Activated CD4-positive, alpha-beta T cell treated with anti-CD3 and anti-CD28 coated beads, Interleukin-2, amount 10 ng/mL, durations not matched to agents 7 days and 5 days (primary cell): ENCODE data around the gene ARID5B. TPM values are rescaled to one million over a fixed set of nuclear protein-coding genes. Genes with fewer than 3 reads are reported as not detected.

Source experiments
- CTCF ChIA-PET: fragments of 350-600 bp; sonication (Branson Sonifier 250); formaldehyde crosslinking; loops from one replicate; lab custom pipeline; 2021; ENCODE audit warnings: antibody characterized with exemption; lab: Charles Lee
- POLR2A ChIA-PET: fragments of 350-600 bp; sonication (Branson Sonifier 250); formaldehyde crosslinking; loops from one replicate; lab custom pipeline; 2021; ENCODE audit warnings: antibody characterized with exemption; lab: Charles Lee
- DNase-seq: peaks from one replicate; pipeline ENCODE4 v3.0.0-alpha.2; 2020
- H3K27ac Mint-ChIP-seq: one replicate; pipeline ENCODE4 v1.8.0; 2021; ENCODE audit warnings: mild to moderate bottlenecking, moderate library complexity, mixed read lengths
- H3K27me3 Mint-ChIP-seq: one replicate; pipeline ENCODE4 v1.8.0; 2021; ENCODE audit warnings: mixed read lengths
- H3K36me3 Mint-ChIP-seq: one replicate; pipeline ENCODE4 v1.8.0; 2021; ENCODE audit warnings: low read depth, mixed read lengths
- H3K4me1 Mint-ChIP-seq: one replicate; pipeline ENCODE4 v1.8.0; 2021; ENCODE audit warnings: mixed read lengths
- H3K4me3 Mint-ChIP-seq: one replicate; pipeline ENCODE4 v1.8.0; 2021; ENCODE audit warnings: mild to moderate bottlenecking, moderate library complexity, mixed read lengths
- H3K9me3 Mint-ChIP-seq: one replicate; pipeline ENCODE4 v1.8.0; 2021; ENCODE audit warnings: mixed read lengths
- total RNA-seq, 2 experiments: library from RNA; stranded (reverse); gene quantifications; one replicate each; pipeline ENCODE4 v1.2.3, GENCODE V29; 2021

ARID5B gene
- total RNA-seq, 2 experiments from 2014 or later = 41.2 to 42.9 TPM

DNA sequence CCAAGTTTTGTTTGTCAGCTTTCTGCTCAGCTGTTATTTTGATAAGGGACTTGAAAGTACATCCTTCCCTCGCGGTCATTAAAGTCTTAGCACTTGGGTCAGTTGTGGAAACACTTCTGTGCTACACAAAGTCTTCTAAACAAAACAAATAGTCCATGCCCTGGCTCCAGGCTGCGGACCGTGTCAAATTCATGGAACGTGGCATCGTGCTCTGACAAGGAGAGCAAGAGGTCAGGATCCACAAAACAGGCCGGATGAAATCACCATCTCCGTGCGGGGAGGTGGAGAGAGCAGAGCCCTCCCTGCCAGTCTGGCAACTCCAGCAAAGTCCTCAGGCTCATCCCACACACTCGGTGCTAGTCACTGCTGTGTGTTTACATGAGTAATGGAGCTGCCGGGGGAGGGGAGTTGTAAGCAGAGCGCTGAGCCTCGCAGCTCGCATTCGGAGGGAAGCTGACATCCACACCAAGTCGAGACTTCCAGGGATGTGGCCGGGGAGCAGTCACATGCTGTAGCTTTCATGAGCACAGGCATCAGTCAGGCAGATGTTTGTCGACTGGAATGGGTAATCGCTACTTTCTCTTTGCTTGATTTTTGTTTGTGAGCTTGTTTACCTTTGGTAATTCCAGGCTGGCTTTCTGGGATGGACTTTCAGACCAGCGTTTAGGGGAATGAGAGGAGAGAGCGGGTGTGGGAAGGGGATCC lies 147.6 kb downstream of the ARID5B start:
- H3K27me3 Mint-ChIP-seq = no peaks in the 10 kb centered on the region
- DNase-seq = peak; percentile 53
- peak overlapping the region; percentile 86 for H3K4me3 Mint-ChIP-seq
- peaks cover 6% of the 10 kb centered on the region for H3K9me3 Mint-ChIP-seq
- H3K4me1 Mint-ChIP-seq = peaks cover 97% of the 10 kb centered on the region
- H3K36me3 Mint-ChIP-seq = peaks cover 52% of the 10 kb centered on the region
- ChIA-PET CTCF (interaction anchor here (0.9 to 3.5 kb wide), 20 partner anchors 10 to 216 kb away, joined by 3 to 38 read pairs (median 3); no protein-coding TSS in a partner anchor), POLR2A (interaction anchor here (0.5 to 2.9 kb wide), 5 partner anchors 30 to 147 kb away, joined by 3 to 26 read pairs (median 6); partner anchors contain the start of gene ARID5B)
- peak overlapping the region; percentile 98 for H3K27ac Mint-ChIP-seq

DNA sequence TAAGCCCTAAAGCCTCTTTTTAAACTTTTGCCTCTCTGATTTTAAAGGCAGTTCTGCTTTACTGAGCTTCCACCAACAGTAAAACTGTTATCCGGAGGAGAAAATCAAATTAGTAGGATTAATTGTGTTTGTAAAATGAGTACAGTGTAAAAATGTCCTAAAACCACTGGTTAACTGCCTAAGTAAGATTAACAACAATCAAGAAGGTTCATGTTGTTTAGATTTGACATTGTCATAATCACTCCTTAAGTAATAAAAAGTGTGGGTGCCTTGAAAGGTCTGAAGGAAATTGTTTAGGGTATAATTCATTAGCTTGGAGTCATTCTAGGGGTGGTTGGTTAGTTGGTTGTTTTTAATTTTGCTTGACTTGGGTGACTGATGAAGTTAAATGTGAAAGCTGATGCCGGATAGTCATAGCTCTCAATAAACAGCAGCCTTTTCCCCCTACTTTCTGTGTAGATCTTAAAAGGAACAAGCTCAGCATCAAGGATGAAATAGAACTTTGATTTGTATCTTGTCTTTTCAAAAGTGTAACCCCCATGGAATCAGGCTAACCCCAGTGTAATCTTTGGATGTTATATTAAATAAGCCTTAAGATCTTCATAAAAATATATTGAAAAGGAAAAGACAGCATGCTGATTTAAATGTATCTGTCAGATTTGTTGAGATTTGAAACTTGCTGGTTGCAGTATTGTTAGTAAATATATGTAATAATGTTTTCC lies 148.3 kb downstream of the ARID5B start:
- ChIA-PET CTCF (interaction anchor here (0.9 to 3.5 kb wide), 21 partner anchors 10 to 220 kb away, joined by 3 to 38 read pairs (median 3); no protein-coding TSS in a partner anchor), POLR2A (interaction anchor here (0.5 to 2.9 kb wide), 8 partner anchors 11 to 148 kb away, joined by 3 to 26 read pairs (median 5); partner anchors contain the start of gene ARID5B)
- Mint-ChIP-seq H3K4me1 (peaks cover 97% of the 10 kb centered on the region), H3K4me3 (peak overlapping the region; percentile 86), H3K27me3 (no peaks in the 10 kb centered on the region), H3K9me3 (peaks cover 6% of the 10 kb centered on the region), H3K36me3 (peaks cover 54% of the 10 kb centered on the region), H3K27ac (peak overlapping the region; percentile 98)
- DNase-seq = no peak

DNA sequence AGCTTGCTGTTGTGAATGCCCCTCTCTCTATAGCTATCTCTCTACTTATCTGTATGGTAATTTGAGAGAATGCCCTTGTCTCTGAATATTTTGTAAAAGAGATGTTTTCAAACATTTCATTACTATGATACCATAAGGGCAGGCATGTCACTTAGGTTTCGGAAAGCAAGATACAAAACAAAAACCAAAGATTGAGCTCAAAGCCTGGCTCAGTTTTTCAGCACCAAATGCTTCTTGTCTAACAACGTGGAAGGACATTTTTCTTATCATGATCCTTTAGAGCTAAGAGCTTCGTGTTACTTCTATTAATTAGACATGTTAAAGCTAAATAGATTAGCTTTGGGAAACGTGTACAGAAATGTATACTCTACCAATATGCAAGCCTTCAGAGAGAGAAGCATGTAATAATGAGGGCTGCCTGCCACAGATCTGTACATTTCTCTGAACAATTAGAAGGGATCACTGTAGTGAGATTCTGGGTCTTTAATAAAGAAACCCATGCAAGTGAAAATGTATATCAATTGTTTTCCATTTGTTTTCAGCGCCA lies 148.9 kb downstream of the ARID5B start:
- CTCF ChIA-PET = interaction anchor here (0.9 to 3.5 kb wide), 16 partner anchors 10 to 220 kb away, joined by 3 to 38 read pairs (median 5); no protein-coding TSS in a partner anchor
- POLR2A ChIA-PET = interaction anchor here (0.9 to 2.9 kb wide), 7 partner anchors 8 to 149 kb away, joined by 3 to 26 read pairs (median 4); partner anchors contain the start of gene ARID5B
- H3K27ac Mint-ChIP-seq = peak overlapping the region; percentile 98

DNA sequence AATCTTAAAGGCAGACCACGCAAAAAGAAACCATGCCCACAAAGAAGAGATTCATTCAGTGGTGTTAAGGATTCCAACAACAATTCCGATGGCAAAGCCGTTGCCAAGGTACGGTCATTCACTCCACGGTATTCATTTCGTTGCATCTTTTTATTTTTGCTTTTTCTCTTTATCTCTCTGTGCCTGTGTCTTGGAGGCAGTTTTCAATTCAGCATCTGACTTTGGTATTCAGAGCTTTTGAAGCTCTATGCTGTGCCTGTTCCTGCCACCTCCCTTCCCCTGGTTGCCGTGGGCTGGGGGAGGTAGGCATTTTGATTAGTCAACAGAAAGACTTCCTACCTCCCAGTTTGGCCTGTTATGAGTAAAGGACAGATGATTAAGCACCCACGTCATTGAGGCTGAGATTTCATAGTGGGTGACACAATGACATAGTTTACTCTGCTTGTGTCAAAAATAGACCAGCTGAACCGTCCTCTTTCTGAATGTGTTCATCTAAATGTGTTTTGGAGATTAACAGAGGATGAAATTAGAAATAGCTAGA lies 149.5 kb downstream of the ARID5B start:
- H3K9me3 Mint-ChIP-seq = peaks cover 6% of the 10 kb centered on the region
- H3K4me1 Mint-ChIP-seq = peaks cover 95% of the 10 kb centered on the region
- ChIA-PET POLR2A (interaction anchor here (1.2 to 2.9 kb wide), 6 partner anchors 9 to 149 kb away, joined by 3 to 26 read pairs (median 6); partner anchors contain the start of gene ARID5B), CTCF (interaction anchor here (0.9 to 3.5 kb wide), 12 partner anchors 10 to 219 kb away, joined by 3 to 38 read pairs (median 5); partner anchors contain the start of gene ARID5B)
- peak overlapping the region; percentile 86 for H3K4me3 Mint-ChIP-seq
- H3K27ac Mint-ChIP-seq = peak overlapping the region; percentile 98
- no peaks in the 10 kb centered on the region for H3K27me3 Mint-ChIP-seq
- peaks cover 55% of the 10 kb centered on the region for H3K36me3 Mint-ChIP-seq
- peak; percentile 83 for DNase-seq

More for the DNA sequence above, 148.9 kb downstream of the ARID5B start:
- Mint-ChIP-seq H3K27me3 (no peaks in the 10 kb centered on the region), H3K9me3 (peaks cover 6% of the 10 kb centered on the region), H3K4me3 (peak overlapping the region; percentile 86), H3K36me3 (peaks cover 55% of the 10 kb centered on the region), H3K4me1 (peaks cover 95% of the 10 kb centered on the region)
- DNase-seq = no peak

DNA sequence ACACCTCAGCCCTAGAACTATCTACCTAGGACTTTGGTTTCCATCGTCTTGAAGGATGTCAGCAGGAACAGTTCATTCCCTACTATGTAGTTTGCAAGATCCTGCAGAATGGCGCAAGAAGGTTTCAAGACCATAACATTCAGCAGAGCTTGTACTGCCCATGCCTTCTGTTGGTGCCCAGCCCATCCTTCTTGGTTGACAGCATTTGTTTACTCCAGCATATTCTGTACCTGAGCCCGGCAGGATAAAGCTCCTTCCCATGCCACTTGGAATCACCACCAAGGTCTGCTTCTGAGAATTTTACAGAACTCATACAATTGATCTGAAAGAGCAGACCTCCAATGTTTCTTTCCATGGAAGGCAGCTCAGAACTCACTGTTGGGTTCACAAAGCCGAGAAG lies 150.8 kb downstream of the ARID5B start:
- CTCF ChIA-PET = interaction anchor here (0.9 to 2.2 kb wide), 4 partner anchors 12 to 193 kb away, joined by 3 to 8 read pairs (median 4); no protein-coding TSS in a partner anchor
- Mint-ChIP-seq H3K4me3 (peak overlapping the region; percentile 86), H3K36me3 (peaks cover 69% of the 10 kb centered on the region), H3K9me3 (peaks cover 6% of the 10 kb centered on the region), H3K27me3 (no peaks in the 10 kb centered on the region), H3K4me1 (peaks cover 95% of the 10 kb centered on the region), H3K27ac (peak overlapping the region; percentile 98)
- POLR2A ChIA-PET = no interaction called here
- no peak for DNase-seq

DNA sequence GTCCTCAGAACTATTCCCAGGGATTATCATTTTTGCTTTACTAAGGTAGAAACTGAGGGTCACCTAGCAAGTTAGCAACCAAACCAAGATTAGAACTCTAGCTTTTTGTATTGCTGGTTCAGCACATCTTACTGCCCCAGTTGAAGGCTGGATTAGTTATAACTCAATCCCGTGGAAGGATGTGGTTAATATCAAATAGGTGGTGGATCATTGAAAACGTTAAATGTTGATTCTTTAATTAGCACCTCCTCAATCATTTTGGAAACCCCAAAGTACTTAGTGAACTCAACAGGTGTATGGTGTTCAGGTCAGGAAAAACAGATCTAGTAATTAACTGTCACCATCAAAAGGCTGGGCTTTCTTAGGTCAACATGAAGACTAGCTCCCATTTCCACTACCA lies 152.4 kb downstream of the ARID5B start:
- ChIA-PET CTCF (interaction anchor here (0.7 to 2.2 kb wide), 6 partner anchors 11 to 228 kb away, joined by 3 to 15 read pairs (median 3); no protein-coding TSS in a partner anchor), POLR2A (interaction anchor here (0.5 to 0.9 kb wide), 3 partner anchors 64 to 190 kb away, joined by 3 to 4 read pairs (median 3); no protein-coding TSS in a partner anchor)
- no peak for DNase-seq
- peaks cover 82% of the 10 kb centered on the region for H3K36me3 Mint-ChIP-seq
- peak overlapping the region; percentile 38 for H3K4me3 Mint-ChIP-seq
- H3K9me3 Mint-ChIP-seq = peaks cover 6% of the 10 kb centered on the region
- peaks cover 92% of the 10 kb centered on the region for H3K4me1 Mint-ChIP-seq
- H3K27me3 Mint-ChIP-seq = no peaks in the 10 kb centered on the region
- peak overlapping the region; percentile 79 for H3K27ac Mint-ChIP-seq

DNA sequence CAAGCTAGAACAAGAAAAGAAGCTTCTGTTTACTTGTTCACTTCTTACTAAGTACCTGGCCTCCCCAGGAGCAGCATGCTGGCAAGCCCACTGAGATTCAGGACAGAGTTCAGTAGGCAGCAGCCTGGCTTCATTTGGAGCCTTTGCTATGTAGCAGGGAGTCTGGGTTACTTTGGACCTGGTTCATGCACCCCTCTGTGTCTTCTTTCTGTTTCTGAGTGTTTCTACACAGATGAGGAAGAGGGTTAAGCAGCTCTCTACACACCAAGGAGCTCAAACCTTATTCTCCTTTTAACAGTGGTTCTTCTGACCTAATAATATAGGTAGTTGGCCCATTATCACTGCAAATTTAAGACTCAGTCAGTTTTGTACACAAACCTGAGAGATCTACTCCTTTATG lies 152.9 kb downstream of the ARID5B start:
- peaks cover 6% of the 10 kb centered on the region for H3K9me3 Mint-ChIP-seq
- ChIA-PET CTCF (interaction anchor here (0.7 to 2.2 kb wide), 7 partner anchors 11 to 191 kb away, joined by 3 to 15 read pairs (median 3); no protein-coding TSS in a partner anchor), POLR2A (interaction anchor here (0.7 to 0.9 kb wide), 2 partner anchors 64 to 130 kb away, joined by 3 to 4 read pairs; no protein-coding TSS in a partner anchor)
- H3K27me3 Mint-ChIP-seq = no peaks in the 10 kb centered on the region
- H3K27ac Mint-ChIP-seq = peak overlapping the region; percentile 79
- H3K4me1 Mint-ChIP-seq = peaks cover 91% of the 10 kb centered on the region
- no peak for DNase-seq
- peaks cover 84% of the 10 kb centered on the region for H3K36me3 Mint-ChIP-seq
- peak overlapping the region; percentile 38 for H3K4me3 Mint-ChIP-seq

DNA sequence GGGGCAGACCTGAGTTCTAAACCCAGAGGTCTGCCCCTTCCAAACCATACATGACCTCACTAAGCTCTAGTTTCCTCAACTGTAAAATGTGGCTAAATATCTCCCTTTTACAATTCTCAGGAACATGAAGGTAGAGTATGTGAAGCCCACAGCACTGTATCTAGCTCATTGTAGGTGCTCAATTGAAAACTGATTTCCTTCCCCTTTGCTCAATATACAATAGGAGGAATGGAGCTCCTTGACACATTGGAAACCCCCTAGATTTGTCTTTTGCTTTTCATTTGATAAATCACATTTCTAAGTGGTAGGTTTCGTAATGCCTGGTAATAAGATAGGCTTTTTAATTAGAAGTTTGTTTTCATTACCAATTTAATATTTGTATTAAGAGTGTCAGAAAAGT lies 153.3 kb downstream of the ARID5B start:
- H3K4me3 Mint-ChIP-seq = peak overlapping the region; percentile 38
- peak overlapping the region; percentile 79 for H3K27ac Mint-ChIP-seq
- no peaks in the 10 kb centered on the region for H3K27me3 Mint-ChIP-seq
- POLR2A ChIA-PET = no interaction called here
- CTCF ChIA-PET = interaction anchor here (0.7 to 1.7 kb wide), 5 partner anchors 13 to 158 kb away, joined by 3 to 15 read pairs (median 3); no protein-coding TSS in a partner anchor
- DNase-seq = no peak
- peaks cover 92% of the 10 kb centered on the region for H3K4me1 Mint-ChIP-seq
- peaks cover 87% of the 10 kb centered on the region for H3K36me3 Mint-ChIP-seq
- H3K9me3 Mint-ChIP-seq = peaks cover 6% of the 10 kb centered on the region

DNA sequence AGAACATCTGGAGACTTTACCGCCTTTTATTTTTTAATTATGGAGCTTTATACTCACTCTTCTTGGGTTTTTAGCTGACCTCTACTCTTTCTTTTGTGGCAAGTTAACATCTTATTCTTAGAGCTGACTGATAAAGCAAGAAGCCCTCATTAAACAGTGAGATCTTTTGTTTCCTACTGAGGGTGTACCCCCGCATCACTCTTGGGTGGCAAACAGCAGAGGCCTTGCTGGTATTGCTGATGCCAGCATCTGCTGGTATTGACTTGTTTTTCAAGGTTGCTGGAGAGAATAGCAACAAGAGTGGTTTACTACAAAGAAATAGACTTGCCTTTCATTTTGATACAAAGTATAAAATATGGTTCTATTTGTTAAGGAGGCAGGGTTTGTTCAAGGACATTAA lies 154.7 kb downstream of the ARID5B start:
- H3K27me3 Mint-ChIP-seq = no peaks in the 10 kb centered on the region
- ChIA-PET POLR2A (no interaction called here), CTCF (interaction anchor here (1.0 to 1.7 kb wide), 5 partner anchors 10 to 30 kb away, joined by 3 to 7 read pairs (median 4); no protein-coding TSS in a partner anchor)
- peak overlapping the region; percentile 19 for H3K4me3 Mint-ChIP-seq
- peaks cover 95% of the 10 kb centered on the region for H3K36me3 Mint-ChIP-seq
- H3K9me3 Mint-ChIP-seq = peaks cover 10% of the 10 kb centered on the region
- DNase-seq = no peak
- H3K27ac Mint-ChIP-seq = peak overlapping the region; percentile 26
- H3K4me1 Mint-ChIP-seq = peaks cover 89% of the 10 kb centered on the region

DNA sequence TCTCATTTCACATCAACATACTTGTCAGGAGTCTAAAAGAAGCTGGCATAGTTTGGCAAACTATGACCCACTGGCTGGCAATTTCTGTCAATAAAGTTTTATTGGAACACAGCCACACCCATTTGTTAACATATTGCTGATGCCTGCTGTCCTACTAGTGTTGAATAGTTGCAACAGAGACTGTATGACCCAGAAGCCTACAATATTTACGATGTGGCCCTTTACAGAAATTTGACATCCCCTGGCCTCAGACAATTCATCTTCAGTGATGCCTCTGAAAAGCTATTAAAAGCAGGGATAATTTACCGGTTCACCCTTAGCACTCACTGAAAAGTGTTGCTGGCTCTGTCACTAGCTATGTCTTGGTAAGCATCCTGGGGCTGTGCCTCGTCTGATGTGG lies 155.2 kb downstream of the ARID5B start:
- Mint-ChIP-seq H3K4me1 (peaks cover 91% of the 10 kb centered on the region), H3K27ac (peak overlapping the region; percentile 26), H3K9me3 (peaks cover 11% of the 10 kb centered on the region), H3K27me3 (no peaks in the 10 kb centered on the region), H3K4me3 (no peak overlapping the region), H3K36me3 (peaks cover 96% of the 10 kb centered on the region)
- POLR2A ChIA-PET = no interaction called here
- no peak for DNase-seq
- CTCF ChIA-PET = interaction anchor here (1.0 to 1.7 kb wide), 5 partner anchors 9 to 29 kb away, joined by 3 to 7 read pairs (median 4); no protein-coding TSS in a partner anchor

DNA sequence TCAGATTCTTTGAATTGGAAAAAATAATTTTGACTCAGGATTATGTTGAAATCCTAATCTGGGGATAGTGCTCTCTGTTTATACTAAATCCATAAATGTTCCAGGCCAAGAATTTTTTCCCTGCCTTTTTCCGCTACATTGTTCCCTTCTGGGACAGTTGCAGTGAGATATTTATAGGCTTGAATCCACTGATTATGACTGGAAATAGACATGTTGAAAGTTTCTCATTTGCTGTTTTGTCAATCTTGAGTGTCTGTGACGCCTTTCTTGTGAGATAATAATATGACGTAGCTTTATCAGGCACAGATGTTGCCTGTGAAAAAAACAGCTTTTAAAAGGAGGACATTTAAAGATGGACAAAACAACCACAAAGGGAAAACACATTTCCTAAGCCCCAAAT lies 155.9 kb downstream of the ARID5B start:
- no peaks in the 10 kb centered on the region for H3K27me3 Mint-ChIP-seq
- peaks cover 96% of the 10 kb centered on the region for H3K36me3 Mint-ChIP-seq
- CTCF ChIA-PET = interaction anchor here (1.4 to 1.7 kb wide), 3 partner anchors 9 to 28 kb away, joined by 4 to 7 read pairs (median 5); no protein-coding TSS in a partner anchor
- no peak overlapping the region for H3K27ac Mint-ChIP-seq
- DNase-seq = no peak
- H3K9me3 Mint-ChIP-seq = peaks cover 14% of the 10 kb centered on the region
- no peak overlapping the region for H3K4me3 Mint-ChIP-seq
- peaks cover 91% of the 10 kb centered on the region for H3K4me1 Mint-ChIP-seq
- POLR2A ChIA-PET = no interaction called here
